ENCODE results near the gene PRELID1.

DNA sequence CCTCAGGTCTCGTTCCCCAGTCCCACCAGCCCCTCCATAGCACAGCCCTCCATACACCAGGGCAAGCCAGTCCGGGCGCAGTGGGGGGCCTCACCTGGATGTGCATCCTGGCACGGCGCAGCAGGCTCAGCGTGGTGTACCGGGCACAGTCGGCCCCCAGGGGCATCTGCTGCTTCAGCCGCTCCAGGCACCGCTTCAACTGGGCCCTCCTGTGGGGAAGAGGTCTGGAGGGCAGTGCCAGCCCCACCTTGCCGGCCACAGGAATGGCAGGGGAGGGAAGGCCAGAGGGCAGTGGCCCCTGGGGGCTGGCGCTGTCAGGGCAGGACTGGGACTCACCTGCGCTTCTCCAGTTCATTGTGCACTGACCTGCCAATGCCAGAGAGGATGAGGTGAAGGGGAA is 6.7 kb downstream of the PRELID1 start:
- TF ChIP-seq EP300 (IDR thresholded peaks at IDR 0.05; ENCODE audit: borderline replicate concordance in 1 of 2, control insufficient read depth in 1 of 2, low read depth in 2 of 2, low read length in 2 of 2): no peak
- no peak for TF ChIP-seq HDGF (IDR thresholded peaks at IDR 0.05)
